Endothelial cell (in vitro differentiated cells): Measurements from ENCODE around the gene KIAA0513. TPM values are rescaled to one million over a fixed set of nuclear protein-coding genes. Genes with fewer than 3 reads are reported as not detected.

Experiments used
- DNase-seq: peaks from one replicate; pipeline ENCODE4 v3.0.0; 2021; ENCODE audit warnings: low spot score
- H3K27ac Mint-ChIP-seq: one replicate; pipeline ENCODE4 v1.8.0; 2021; ENCODE audit warnings: mixed read lengths, inconsistent platforms; ENCODE audit not compliant: unreplicated experiment
- H3K27me3 Mint-ChIP-seq: one replicate; pipeline ENCODE4 v1.8.0; 2021; ENCODE audit warnings: mild to moderate bottlenecking, moderate library complexity, mixed read lengths, inconsistent platforms; ENCODE audit not compliant: unreplicated experiment
- H3K36me3 Mint-ChIP-seq: one replicate; pipeline ENCODE4 v1.8.0; 2021; ENCODE audit warnings: mild to moderate bottlenecking, low read depth, mixed read lengths, inconsistent platforms; ENCODE audit not compliant: unreplicated experiment
- H3K4me1 Mint-ChIP-seq: one replicate; pipeline ENCODE4 v1.8.0; 2021; ENCODE audit warnings: mild to moderate bottlenecking, mixed read lengths, inconsistent platforms; ENCODE audit not compliant: unreplicated experiment
- H3K4me3 Mint-ChIP-seq: one replicate; pipeline ENCODE4 v1.8.0; 2021; ENCODE audit warnings: mild to moderate bottlenecking, mixed read lengths, inconsistent platforms; ENCODE audit not compliant: unreplicated experiment
- H3K9me3 Mint-ChIP-seq: one replicate; pipeline ENCODE4 v1.8.0; 2021; ENCODE audit warnings: mixed read lengths, inconsistent platforms; ENCODE audit not compliant: unreplicated experiment
- CTCF ChIP-seq: fragments of 200-600 bp; sonication (generic); IDR thresholded peaks from one replicate; pipeline ENCODE4 v1.5.0; 2021; ENCODE audit warnings: antibody characterized with exemption; ENCODE audit not compliant: unreplicated experiment
- long read RNA-seq: library from polyadenylated mRNA; unstranded; transcript quantifications from one replicate; pipeline ENCODE4 v2.0.0, GENCODE V29; 2020; ENCODE audit not compliant: unreplicated experiment
- total RNA-seq: library from RNA; stranded (reverse); fragmentation: NEBNext Ultra II Directional; extraction: Animal tissue kit (Norgen Biotek cat#: 25700); gene quantifications from one replicate; pipeline ENCODE4 v1.2.1, GENCODE V29; 2021; ENCODE audit not compliant: unreplicated experiment

KIAA0513 gene
- total RNA-seq: 5.5 TPM
- long read RNA-seq, partial matches to known transcripts: 2 of 2 reads
- long read RNA-seq, other reads (novel, unspliced or antisense): 0 of 2 reads

- Mint-ChIP-seq H3K27me3 (peaks cover 2% of the 10 kb centered on the region), H3K4me3 (peak within 1 kb of the TSS; percentile 94), H3K9me3 (no peaks in the 10 kb centered on the region), H3K36me3 (peaks cover 4% of the 10 kb centered on the region), H3K27ac (peak within 1 kb of the TSS; percentile 78), H3K4me1 (peaks cover 18% of the 10 kb centered on the region)
- peak; percentile 99 for DNase-seq
- TF ChIP-seq CTCF: no peak
These were observed at the start of gene KIAA0513 for GRCh38 chr16:85027349-85027957. Gene KIAA0513 (plus strand): TSS chr16:85027795. CDS start chr16:85067072, 39,277 bp downstream.

GRCh38 chr16:84979516-84979915, 48.1 kb upstream of the KIAA0513 start:
- TF ChIP-seq CTCF: no peak
- peaks cover 4% of the 10 kb centered on the region for H3K27me3 Mint-ChIP-seq
- no peak overlapping the region for H3K4me3 Mint-ChIP-seq
- peaks cover 31% of the 10 kb centered on the region for H3K36me3 Mint-ChIP-seq
- no peak for DNase-seq
- H3K4me1 Mint-ChIP-seq: peaks cover 3% of the 10 kb centered on the region
- no peak overlapping the region for H3K27ac Mint-ChIP-seq
- H3K9me3 Mint-ChIP-seq: no peaks in the 10 kb centered on the region

- peaks cover 3% of the 10 kb centered on the region for H3K4me1 Mint-ChIP-seq
- peaks cover 4% of the 10 kb centered on the region for H3K27me3 Mint-ChIP-seq
- H3K36me3 Mint-ChIP-seq: peaks cover 33% of the 10 kb centered on the region
- no peak for TF ChIP-seq CTCF
- no peaks in the 10 kb centered on the region for H3K9me3 Mint-ChIP-seq
- no peak for DNase-seq
- H3K27ac Mint-ChIP-seq: no peak overlapping the region
- no peak overlapping the region for H3K4me3 Mint-ChIP-seq
These were observed 45.2 kb upstream of the KIAA0513 start for GRCh38 chr16:84982434-84982833.

- Mint-ChIP-seq H3K4me1 (peaks cover 3% of the 10 kb centered on the region), H3K27me3 (peaks cover 4% of the 10 kb centered on the region), H3K36me3 (peaks cover 39% of the 10 kb centered on the region), H3K27ac (no peak overlapping the region), H3K4me3 (peak overlapping the region; percentile 43), H3K9me3 (no peaks in the 10 kb centered on the region)
- no peak for DNase-seq
- no peak for TF ChIP-seq CTCF
These were observed 42.2 kb upstream of the KIAA0513 start for GRCh38 chr16:84985079-84986065.
